Keratinocyte (primary cell): ENCODE data around the gene COLGALT1. TPM values are rescaled to one million over a fixed set of nuclear protein-coding genes. Genes with fewer than 3 reads are reported as not detected.

Source experiments
- DNase-seq: peaks from one replicate; pipeline ENCODE4 v3.0.0-alpha.2; 2011; ENCODE audit warnings: low read depth, missing footprints, low spot score
- FAIRE-seq: peaks from 2 replicates; lab custom pipeline; 2011; peaks lifted over from hg19 to GRCh38; lab: Jason Lieb, UNC
- H2AFZ ChIP-seq: 2 replicates; pipeline ENCODE4 v1.6.0; 2012; ENCODE audit warnings: low read length, control low read depth, inconsistent platforms; ENCODE audit not compliant: control insufficient read depth
- H3K27ac ChIP-seq: 2 replicates; pipeline ENCODE4 v1.5.1; 2011; ENCODE audit warnings: low read length; ENCODE audit not compliant: control insufficient read depth, insufficient read depth
- H3K27me3 ChIP-seq: 3 replicates; pipeline ENCODE4 v1.6.0; 2011; ENCODE audit warnings: low read length; ENCODE audit not compliant: control insufficient read depth, insufficient read depth; ENCODE audit errors: extremely low read depth
- H3K36me3 ChIP-seq, 2 experiments: 2 replicates in 1 of 2; 3 replicates in 1 of 2; pipeline ENCODE4 v1.5.1; 2011; ENCODE audit warnings: low read length in 2 of 2, mild to moderate bottlenecking in 1 of 2; ENCODE audit not compliant: control insufficient read depth in 2 of 2, insufficient read depth in 2 of 2; ENCODE audit errors: extremely low read depth in 1 of 2
- H3K4me1 ChIP-seq: 3 replicates; pipeline ENCODE4 v1.5.1; 2011; ENCODE audit warnings: low read length; ENCODE audit not compliant: control insufficient read depth, insufficient read depth; ENCODE audit errors: extremely low read depth
- H3K4me2 ChIP-seq: 3 replicates; pipeline ENCODE4 v1.6.0; 2011; ENCODE audit warnings: low read depth, low read length; ENCODE audit not compliant: control insufficient read depth, insufficient read depth; ENCODE audit errors: extremely low read depth
- H3K4me3 ChIP-seq, 3 experiments: fragments of 200-600 bp in 1 of 3; sonication (generic) in 1 of 3; 2 replicates in 2 of 3; 3 replicates in 1 of 3; pipeline ENCODE4 v1.5.1; 2011 to 2016; ENCODE audit warnings: low read length in 3 of 3, mild to moderate bottlenecking in 3 of 3, control low read depth in 2 of 3, inconsistent platforms in 1 of 3, low read depth in 1 of 3, mixed read lengths in 1 of 3, mixed run types in 1 of 3, moderate library complexity in 1 of 3; ENCODE audit not compliant: control insufficient read depth in 2 of 3, insufficient read depth in 2 of 3; ENCODE audit errors: extremely low read depth in 1 of 3
- H3K79me2 ChIP-seq: 2 replicates; pipeline ENCODE4 v1.6.0; 2012; ENCODE audit warnings: low read length; ENCODE audit not compliant: control insufficient read depth, insufficient read depth
- H3K9ac ChIP-seq: 3 replicates; pipeline ENCODE4 v1.6.0; 2011; ENCODE audit warnings: low read length; ENCODE audit not compliant: control insufficient read depth, insufficient read depth; ENCODE audit errors: extremely low read depth
- H3K9me1 ChIP-seq: 3 replicates; pipeline ENCODE4 v1.6.0; 2011; ENCODE audit warnings: low read length; ENCODE audit not compliant: control insufficient read depth, insufficient read depth; ENCODE audit errors: extremely low read depth
- H3K9me3 ChIP-seq: 2 replicates; pipeline ENCODE4 v1.5.1; 2012; ENCODE audit warnings: low read depth, low read length; ENCODE audit not compliant: control insufficient read depth
- H4K20me1 ChIP-seq: 3 replicates; pipeline ENCODE4 v1.6.0; 2011; ENCODE audit warnings: low read length; ENCODE audit not compliant: control insufficient read depth, insufficient read depth; ENCODE audit errors: extremely low read depth
- CTCF ChIP-seq, 3 experiments: IDR thresholded peaks in 1 of 3; conservative IDR thresholded peaks in 1 of 3; optimal IDR thresholded peaks in 1 of 3; 2 replicates in 2 of 3; 3 replicates in 1 of 3; pipeline versions ENCODE3 to v1.5.1; 2011; ENCODE audit warnings: low read length in 3 of 3, mild to moderate bottlenecking in 3 of 3, moderate library complexity in 2 of 3, control low read depth in 1 of 3, inconsistent platforms in 1 of 3; ENCODE audit not compliant: insufficient read depth in 2 of 3; ENCODE audit errors: extremely low read depth in 1 of 3
- EZH2 ChIP-seq: IDR thresholded peaks from one replicate; pipeline ENCODE4 v1.6.1; 2012; ENCODE audit warnings: inconsistent platforms, mild to moderate bottlenecking, low read length, moderate library complexity
- dilution Hi-C: fragments of 300-500 bp; cut with MboI; formaldehyde crosslinking; loops from one replicate; pipeline ENCODE4 v1.7.0; 2020; ENCODE audit warnings: low sequenced_read_pairs; ENCODE audit not compliant: extremely low pct_ligation_motif_present
- polyA plus RNA-seq, 5 experiments: library from polyadenylated mRNA; depleted of rRNA in 3 of 5; stranded (reverse) in 3 of 5; stranded (forward) in 1 of 5; unstranded in 1 of 5; fragments of >200 nt; gene quantifications; 1 replicate in 1 of 5; 2 replicates in 3 of 5; 3 replicates in 1 of 5; pipeline versions ENCODE4 v1.2.1 to v1.2.3, GENCODE V29; 2011 to 2012; ENCODE audit warnings: missing spikeins in 2 of 5, low read depth in 1 of 5, low replicate concordance in 1 of 5

The COLGALT1 gene
- polyA plus RNA-seq, 1 donor (not counting 4 experiments of a cell fraction or from before 2014, with no cell fraction given) = 89.4 TPM

- Histone ChIP-seq H3K36me3 (no peaks in the 10 kb centered on the region), H4K20me1 (no peaks in the 10 kb centered on the region), H3K4me3 (no peak overlapping the region), H3K27me3 (peaks cover 4% of the 10 kb centered on the region), H3K79me2 (no peaks in the 10 kb centered on the region), H3K9ac (no peak overlapping the region), H3K9me3 (no peaks in the 10 kb centered on the region), H3K4me2 (no peak overlapping the region), H2AFZ (no peak overlapping the region), H3K4me1 (no peaks in the 10 kb centered on the region), H3K9me1 (no peaks in the 10 kb centered on the region), H3K27ac (no peak overlapping the region)
- dilution Hi-C loops = no loop called here
- no peak for DNase-seq
- TF ChIP-seq CTCF (optimal IDR thresholded peaks at IDR 0.05 in 1 of 3, IDR thresholded peaks at IDR 0.05 in 1 of 3, conservative IDR thresholded peaks at IDR 0.05 in 1 of 3; ENCODE audit: extremely low read depth in 1 of 3, insufficient read depth in 2 of 3, low read length in 3 of 3) (no peak), EZH2 (no peak)
- FAIRE-seq = no peak
Measured at GRCh38 chr19:17610384-17610783, 54.9 kb downstream of the COLGALT1 start.

- Histone ChIP-seq H3K36me3 (no peaks in the 10 kb centered on the region), H3K4me3 (no peak overlapping the region), H3K27ac (no peak overlapping the region), H3K9ac (no peak overlapping the region), H3K79me2 (no peaks in the 10 kb centered on the region), H3K9me1 (no peaks in the 10 kb centered on the region), H3K9me3 (no peaks in the 10 kb centered on the region), H3K27me3 (peaks cover 10% of the 10 kb centered on the region), H3K4me1 (no peaks in the 10 kb centered on the region), H3K4me2 (no peak overlapping the region), H2AFZ (no peak overlapping the region), H4K20me1 (no peaks in the 10 kb centered on the region)
- FAIRE-seq (no peak), DNase-seq (no peak)
- dilution Hi-C loops = no loop called here
- TF ChIP-seq EZH2 = no peak
- TF ChIP-seq CTCF (optimal IDR thresholded peaks at IDR 0.05 in 1 of 3, IDR thresholded peaks at IDR 0.05 in 1 of 3, conservative IDR thresholded peaks at IDR 0.05 in 1 of 3; ENCODE audit: extremely low read depth in 1 of 3, insufficient read depth in 2 of 3, low read length in 3 of 3) = no peak
Measured at GRCh38 chr19:17611462-17612244, 56.2 kb downstream of the COLGALT1 start.
